GM23338 (cell line): ENCODE measurements around the gene THADA.

Source experiments
- EZH2 ChIP-seq: fragments of 200-600 bp; sonication (generic); IDR thresholded peaks from one replicate; pipeline ENCODE4 v1.8.0; 2017; ENCODE audit warnings: antibody characterized with exemption, mild to moderate bottlenecking, low read depth; ENCODE audit not compliant: unreplicated experiment
- TF ChIP-seq, protein P1 (sequence below), 2 experiments: fragments of 200-600 bp in 1 of 2; sonication (generic) in 1 of 2; conservative IDR thresholded peaks; 2 replicates each; pipeline versions ENCODE4 v1.5.1 to v1.6.1; 2016 to 2017; ENCODE audit warnings: antibody characterized with exemption in 2 of 2, low read depth in 2 of 2, mild to moderate bottlenecking in 2 of 2, moderate library complexity in 1 of 2

DNA sequence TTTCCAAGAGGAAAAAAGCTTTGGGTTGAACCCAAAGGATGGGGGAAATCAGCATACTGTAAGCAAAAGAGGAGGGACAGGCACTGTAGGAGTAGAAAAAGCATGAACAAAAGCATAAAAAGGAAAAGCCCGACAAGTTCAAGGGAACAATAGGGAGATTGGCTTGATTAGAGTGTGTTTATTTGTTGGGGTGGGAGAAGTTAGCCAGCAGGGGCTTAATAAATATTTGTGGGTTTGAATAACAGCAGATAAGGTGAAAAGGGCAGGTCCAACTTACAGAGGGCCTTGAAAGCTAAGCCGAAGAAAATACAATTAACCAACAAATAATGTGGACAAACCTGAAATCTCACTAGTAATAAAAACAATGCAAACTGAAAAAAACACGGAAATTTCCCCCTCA is 126.7 kb downstream of the THADA start:
- no peak for TF ChIP-seq EZH2
- TF ChIP-seq, protein P1, sequence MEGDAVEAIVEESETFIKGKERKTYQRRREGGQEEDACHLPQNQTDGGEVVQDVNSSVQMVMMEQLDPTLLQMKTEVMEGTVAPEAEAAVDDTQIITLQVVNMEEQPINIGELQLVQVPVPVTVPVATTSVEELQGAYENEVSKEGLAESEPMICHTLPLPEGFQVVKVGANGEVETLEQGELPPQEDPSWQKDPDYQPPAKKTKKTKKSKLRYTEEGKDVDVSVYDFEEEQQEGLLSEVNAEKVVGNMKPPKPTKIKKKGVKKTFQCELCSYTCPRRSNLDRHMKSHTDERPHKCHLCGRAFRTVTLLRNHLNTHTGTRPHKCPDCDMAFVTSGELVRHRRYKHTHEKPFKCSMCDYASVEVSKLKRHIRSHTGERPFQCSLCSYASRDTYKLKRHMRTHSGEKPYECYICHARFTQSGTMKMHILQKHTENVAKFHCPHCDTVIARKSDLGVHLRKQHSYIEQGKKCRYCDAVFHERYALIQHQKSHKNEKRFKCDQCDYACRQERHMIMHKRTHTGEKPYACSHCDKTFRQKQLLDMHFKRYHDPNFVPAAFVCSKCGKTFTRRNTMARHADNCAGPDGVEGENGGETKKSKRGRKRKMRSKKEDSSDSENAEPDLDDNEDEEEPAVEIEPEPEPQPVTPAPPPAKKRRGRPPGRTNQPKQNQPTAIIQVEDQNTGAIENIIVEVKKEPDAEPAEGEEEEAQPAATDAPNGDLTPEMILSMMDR (conservative IDR thresholded peaks at IDR 0.05; ENCODE audit: low read depth in 2 of 2) = no peak
